Neural crest cell (in vitro differentiated cells): Measurements from ENCODE around the gene PATJ. TPM values are rescaled to one million over a fixed set of nuclear protein-coding genes. Genes with fewer than 3 reads are reported as not detected.

Experiments used
- DNase-seq: peaks from one replicate; pipeline ENCODE4 v3.0.0; 2021; ENCODE audit warnings: low read depth, mixed read lengths, low spot score
- H3K27ac Mint-ChIP-seq: one replicate; pipeline ENCODE4 v1.8.0; 2021; ENCODE audit warnings: mild to moderate bottlenecking, mixed read lengths; ENCODE audit not compliant: unreplicated experiment
- H3K27me3 Mint-ChIP-seq: 2 replicates; pipeline ENCODE4 v1.8.0; 2021; ENCODE audit warnings: low read depth, mild to moderate bottlenecking, mixed read lengths
- H3K36me3 Mint-ChIP-seq: 2 replicates; pipeline ENCODE4 v1.8.0; 2021; ENCODE audit warnings: low read depth, mild to moderate bottlenecking, mixed read lengths
- H3K4me1 Mint-ChIP-seq: 2 replicates; pipeline ENCODE4 v1.8.0; 2021; ENCODE audit warnings: mixed read lengths
- H3K4me3 Mint-ChIP-seq: one replicate; pipeline ENCODE4 v1.8.0; 2021; ENCODE audit warnings: mild to moderate bottlenecking, mixed read lengths
- H3K9me3 Mint-ChIP-seq: 2 replicates; pipeline ENCODE4 v1.8.0; 2021; ENCODE audit warnings: mixed read lengths
- CTCF ChIP-seq: fragments of 200-600 bp; sonication (generic); conservative IDR thresholded peaks from 2 replicates; pipeline ENCODE4 v1.5.0; 2021; ENCODE audit warnings: antibody characterized with exemption, mild to moderate bottlenecking
- microRNA-seq: library from miRNA; unstranded; fragments of <30 nt; microRNA quantifications from one replicate; pipeline ENCODE4, GENCODE V29; 2020
- total RNA-seq: library from RNA; stranded (reverse); gene quantifications from 2 replicates; pipeline ENCODE4 v1.2.1, GENCODE V29; 2021

PATJ gene
- total RNA-seq, 1 donor from 2014 or later = 3.9 TPM

- Mint-ChIP-seq H3K36me3 (peaks cover 3% of the 10 kb centered on the region), H3K4me3 (no peak overlapping the region), H3K9me3 (no peaks in the 10 kb centered on the region), H3K27me3 (no peaks in the 10 kb centered on the region), H3K27ac (no peak overlapping the region), H3K4me1 (no peaks in the 10 kb centered on the region)
- TF ChIP-seq CTCF = no peak
- DNase-seq = no peak
These were observed 478.9 kb downstream of the PATJ start for GRCh38 chr1:62221171-62221570.

- H3K27ac Mint-ChIP-seq = no peak overlapping the region
- no peaks in the 10 kb centered on the region for H3K27me3 Mint-ChIP-seq
- H3K4me1 Mint-ChIP-seq = no peaks in the 10 kb centered on the region
- TF ChIP-seq CTCF = no peak
- no peak overlapping the region for H3K4me3 Mint-ChIP-seq
- no peak for DNase-seq
- peaks cover 3% of the 10 kb centered on the region for H3K36me3 Mint-ChIP-seq
- no peaks in the 10 kb centered on the region for H3K9me3 Mint-ChIP-seq
These were observed 480.0 kb downstream of the PATJ start for GRCh38 chr1:62222321-62222720.

- Mint-ChIP-seq H3K36me3 (peaks cover 2% of the 10 kb centered on the region), H3K27me3 (no peaks in the 10 kb centered on the region), H3K9me3 (no peaks in the 10 kb centered on the region), H3K4me3 (no peak overlapping the region), H3K4me1 (peaks cover 4% of the 10 kb centered on the region), H3K27ac (no peak overlapping the region)
- no peak for TF ChIP-seq CTCF
- DNase-seq = no peak
These were observed 481.9 kb downstream of the PATJ start for GRCh38 chr1:62224182-62224581.

- Mint-ChIP-seq H3K27ac (no peak overlapping the region), H3K4me1 (peaks cover 10% of the 10 kb centered on the region), H3K27me3 (no peaks in the 10 kb centered on the region), H3K36me3 (peaks cover 2% of the 10 kb centered on the region), H3K4me3 (no peak overlapping the region), H3K9me3 (no peaks in the 10 kb centered on the region)
- no peak for TF ChIP-seq CTCF
- DNase-seq = no peak
These were observed 485.2 kb downstream of the PATJ start for GRCh38 chr1:62227496-62227895.

Small RNAs within 50 kb of the gene (microRNA-seq; reads per million reads assigned to microRNA genes)
- gene MIR3116-1 = not detected
- gene MIR3116-2 = not detected

Other genes starting within 250 kb of the PATJ start
- gene TM2D1, start 17.3 kb upstream of the PATJ start, total RNA-seq = 19.3 and 23.9 TPM in 2 replicates